HG02981 (cell line): Measurements from ENCODE around the gene MAVS.
"Not testable (repeated sequence)": the region's sequence is repeated elsewhere in the genome, so short reads cannot be mapped to it uniquely, and the experiment has no call there.

Source experiments
- ATAC-seq: cut with Tn5 transposase; IDR thresholded peaks from one replicate; pipeline ENCODE4 v1.9.1; 2021; ENCODE audit warnings: mild to moderate bottlenecking, moderate library complexity; ENCODE audit not compliant: unreplicated experiment

The MAVS gene

DNA sequence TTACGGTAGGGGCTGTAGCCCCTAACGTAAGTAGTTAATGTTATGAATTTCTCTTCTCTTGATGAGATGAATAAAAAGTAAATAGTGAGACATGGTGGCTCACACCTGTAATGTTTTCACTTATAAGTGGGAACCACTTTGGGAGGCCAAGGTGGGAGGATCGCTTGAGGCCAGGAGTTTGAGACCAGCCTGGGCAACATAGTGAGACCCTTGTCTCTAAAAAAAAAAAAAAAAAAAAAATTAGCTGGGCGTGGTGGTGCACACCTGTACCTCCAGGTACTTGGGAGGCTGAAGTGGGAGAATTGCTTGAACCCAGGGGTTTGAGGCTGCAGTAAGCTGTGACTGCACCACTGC, 32.3 kb downstream of the MAVS start:
- ATAC-seq = not testable (repeated sequence)

- ATAC-seq = no peak
These were observed 39.1 kb downstream of the MAVS start for GRCh38 chr20:3885715-3886114.

DNA sequence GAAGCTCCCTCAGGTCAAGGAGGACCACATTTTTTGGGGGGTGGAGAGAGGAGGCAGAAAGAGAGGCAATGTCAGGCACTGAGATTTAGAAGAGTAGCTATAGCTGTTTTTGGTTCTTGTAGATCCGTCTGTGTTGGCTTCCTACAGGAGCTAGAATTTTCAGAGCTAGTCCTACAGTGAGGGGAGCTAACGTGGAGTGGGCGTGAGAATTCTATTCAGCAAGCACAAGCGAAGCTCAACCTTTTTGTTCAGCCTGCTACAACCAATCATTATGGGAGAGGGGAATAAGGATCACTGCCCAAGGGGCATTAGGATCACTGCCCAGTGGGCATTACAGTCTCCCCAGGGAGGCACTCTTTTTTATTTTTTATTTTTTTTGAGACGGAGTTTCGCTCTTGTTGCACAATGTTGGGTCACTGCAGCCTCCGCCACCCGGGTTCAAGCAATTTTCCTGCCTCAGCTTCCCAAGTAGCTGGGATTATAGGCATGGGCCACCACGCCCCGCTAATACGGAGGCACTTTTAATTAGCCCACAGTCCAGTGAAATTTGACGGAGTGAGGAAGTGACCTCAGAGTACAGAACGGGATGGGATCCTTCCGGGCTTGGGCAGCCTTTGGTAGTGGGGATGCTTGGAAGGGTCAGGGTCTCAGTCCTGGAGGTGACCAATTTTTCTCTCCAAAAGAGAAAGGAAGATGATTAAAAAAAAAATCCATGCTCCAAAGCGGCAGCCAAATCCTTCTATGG, 41.4 kb downstream of the MAVS start:
- no peak for ATAC-seq

DNA sequence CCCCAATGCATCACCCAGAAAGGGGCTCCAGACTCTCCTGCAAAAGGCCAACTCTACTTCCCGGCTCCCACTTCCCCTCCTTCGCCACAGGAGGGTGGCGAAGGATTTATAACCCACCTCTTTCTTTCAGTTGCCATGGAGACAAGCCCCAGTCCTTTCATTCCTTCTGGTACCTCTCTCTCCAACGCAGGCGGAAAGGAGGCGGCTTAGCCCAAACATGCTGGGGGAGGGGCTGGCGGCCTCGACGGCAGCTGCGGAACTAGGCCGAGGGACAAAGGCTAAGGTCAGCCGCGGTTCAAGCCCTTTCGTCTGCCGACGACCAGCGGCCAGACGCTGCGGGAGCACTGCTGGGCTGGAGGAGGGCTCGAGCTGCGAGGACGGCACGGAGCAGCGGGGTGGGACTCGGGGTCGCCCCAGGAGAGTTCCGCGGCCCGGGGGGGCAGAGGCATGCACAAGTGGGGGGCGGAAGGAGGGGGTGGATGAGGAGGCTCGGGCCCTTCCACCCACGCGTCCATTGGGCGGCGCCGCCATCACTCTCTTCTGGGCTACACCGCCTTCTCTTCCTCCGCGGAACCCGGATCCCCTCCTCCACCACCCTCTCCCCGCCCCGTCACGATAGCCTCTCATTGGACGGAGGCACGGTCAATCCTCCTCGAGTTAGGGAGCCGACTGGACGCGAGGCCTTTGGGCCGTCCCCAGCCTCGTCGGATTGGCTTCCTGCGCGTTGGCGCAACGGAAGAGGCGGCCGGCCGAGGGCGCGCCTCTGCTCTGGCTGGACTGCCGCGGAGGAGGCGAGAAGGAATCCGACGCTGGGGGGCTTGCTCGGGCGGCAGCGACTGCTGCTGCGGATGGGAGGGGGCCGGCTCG, 42.2 kb downstream of the MAVS start, which contains the start of gene PANK2:
Gene PANK2 (plus strand): TSS at position 766 of the 867 bp plus-strand sequence.
- ATAC-seq = peak; percentile 94

- peak; percentile 12 for ATAC-seq
These were observed 43.1 kb downstream of the MAVS start for GRCh38 chr20:3889489-3890397.

- ATAC-seq = no peak
These were observed 43.7 kb downstream of the MAVS start for GRCh38 chr20:3890398-3890751.

- no peak for ATAC-seq
These were observed 44.6 kb downstream of the MAVS start for GRCh38 chr20:3890999-3891929.

- no peak for ATAC-seq
These were observed 48.2 kb downstream of the MAVS start for GRCh38 chr20:3894796-3895195.

DNA sequence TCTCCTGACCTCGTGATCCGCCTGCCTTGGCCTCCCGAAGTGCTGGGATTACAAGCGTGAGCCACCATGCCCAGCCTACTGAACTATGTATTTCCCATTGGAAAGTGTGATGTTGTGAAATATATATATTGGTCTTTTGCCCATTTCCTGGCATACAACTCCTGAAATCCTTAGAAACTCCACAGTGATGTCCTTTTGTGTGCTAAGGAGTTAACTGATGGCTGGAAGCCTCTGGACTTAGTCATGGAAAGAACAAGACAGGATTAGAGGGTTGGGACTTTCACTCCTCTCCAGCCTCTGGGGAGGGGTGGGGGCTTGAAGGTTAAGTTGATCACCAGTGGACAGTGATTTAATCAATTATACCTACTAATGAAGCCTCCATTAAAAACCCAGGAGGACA, 49.7 kb downstream of the MAVS start:
- ATAC-seq = no peak

- no peak for ATAC-seq
These were observed 50.4 kb downstream of the MAVS start for GRCh38 chr20:3896853-3897583.

DNA sequence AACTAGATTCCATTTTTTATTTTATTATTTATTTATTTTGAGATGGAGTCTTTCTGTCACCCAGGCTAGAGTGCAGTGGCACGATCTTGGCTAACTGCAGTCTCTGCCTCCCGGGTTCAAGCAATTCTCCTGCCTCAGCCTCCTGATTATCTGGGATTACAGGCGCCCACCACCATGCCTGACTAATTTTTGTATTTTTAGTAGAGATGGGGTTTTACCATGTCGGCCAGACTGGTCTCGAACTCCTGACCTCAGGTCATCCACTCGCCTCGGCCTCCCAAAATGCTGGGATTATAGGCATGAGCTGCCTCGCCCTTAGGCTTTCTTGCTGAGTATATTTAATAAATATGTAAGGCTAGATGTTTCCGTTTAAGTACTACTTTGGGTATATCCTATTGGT, 51.5 kb downstream of the MAVS start:
- not testable (repeated sequence) for ATAC-seq

- ATAC-seq = no peak
These were observed 52.0 kb downstream of the MAVS start for GRCh38 chr20:3898639-3899038.

- ATAC-seq = no peak
These were observed 53.6 kb downstream of the MAVS start for GRCh38 chr20:3900187-3900604.

DNA sequence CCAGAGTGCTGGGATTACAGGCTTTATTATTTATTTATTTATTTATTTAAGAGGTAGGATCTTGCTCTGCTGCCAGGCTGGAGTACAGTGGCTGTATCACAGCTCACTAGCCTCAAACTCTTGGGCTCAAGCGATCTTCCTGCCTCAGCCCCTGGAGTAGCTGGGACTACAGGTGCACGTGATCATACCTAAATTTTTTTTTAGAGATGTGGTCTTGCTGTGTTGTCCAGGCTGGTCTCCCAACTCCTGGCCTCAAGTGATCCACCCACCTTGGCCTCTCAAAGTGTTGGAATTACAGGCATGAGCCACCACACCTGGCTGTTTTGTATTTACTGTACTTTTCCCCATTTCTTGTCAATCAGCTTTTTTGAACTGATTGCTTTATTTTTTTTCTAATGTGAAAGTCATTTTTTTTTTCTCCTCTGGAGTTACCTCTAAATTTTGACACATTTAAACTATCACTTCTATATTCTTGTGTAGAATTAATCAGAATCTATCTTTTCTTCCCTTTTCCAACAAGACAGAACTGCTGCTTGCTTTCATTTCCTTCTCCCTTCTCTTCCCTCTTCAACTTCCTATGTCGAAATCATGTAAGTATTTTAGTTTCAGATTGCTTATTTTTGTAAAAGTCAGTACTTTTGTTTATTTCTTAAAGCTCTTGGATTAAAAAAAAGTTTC, 54.5 kb downstream of the MAVS start:
- ATAC-seq = no peak

GRCh38 chr20:3901706-3902440, 55.2 kb downstream of the MAVS start:
- ATAC-seq = no peak

GRCh38 chr20:3902446-3902845, 55.8 kb downstream of the MAVS start:
- ATAC-seq = no peak

DNA sequence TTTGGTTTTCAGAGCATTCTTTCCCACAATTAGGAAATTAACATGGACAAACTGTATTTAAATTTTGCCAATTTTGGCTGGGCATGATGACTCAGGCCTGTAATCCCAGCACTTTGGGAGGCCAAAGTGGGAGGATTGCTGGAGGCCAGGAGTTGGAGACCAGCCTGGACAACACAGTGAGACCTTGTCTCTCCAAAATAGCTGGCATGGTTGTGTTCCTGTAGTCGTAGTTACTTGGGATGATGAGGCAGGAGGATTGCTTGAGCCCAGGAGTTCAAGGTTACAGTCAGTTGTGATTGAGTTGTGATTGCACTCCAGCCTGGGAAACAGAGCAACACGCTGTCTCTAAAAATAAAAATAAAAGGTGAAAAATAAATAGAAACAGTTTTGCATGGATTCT, 57.6 kb downstream of the MAVS start:
- ATAC-seq = no peak

GRCh38 chr20:3904857-3905256, 58.2 kb downstream of the MAVS start:
- no peak for ATAC-seq
